B cell (primary cell): Measurements from ENCODE around the gene ADCK2. TPM values are rescaled to one million over a fixed set of nuclear protein-coding genes. Genes with fewer than 3 reads are reported as not detected.

Experiments used
- ATAC-seq: fragments of 200-7000 bp; cut with Tn5 transposase; one replicate; pipeline ENCODE4 v1.10.0; 2021; ENCODE audit warnings: low read depth, mild to moderate bottlenecking, moderate number of reproducible peaks, moderate library complexity
- CTCF ChIA-PET: fragments of 350-600 bp; sonication (Branson Sonifier 250); formaldehyde crosslinking; loops from one replicate; lab custom pipeline; 2021; ENCODE audit warnings: antibody characterized with exemption, inconsistent platforms; lab: Charles Lee
- POLR2A ChIA-PET: fragments of 350-600 bp; sonication (Branson Sonifier 250); formaldehyde crosslinking; loops from one replicate; lab custom pipeline; 2021; ENCODE audit warnings: antibody characterized with exemption; lab: Charles Lee
- DNase-seq: peaks from one replicate; pipeline ENCODE4 v3.0.0; 2013
- H2AFZ ChIP-seq: 2 replicates; pipeline ENCODE4 v1.6.1; 2012; ENCODE audit warnings: mild to moderate bottlenecking, low read depth, low read length; ENCODE audit not compliant: insufficient read depth, poor library complexity, severe bottlenecking
- H3K27ac ChIP-seq, 2 donors: 1 replicate in 1 of 2; 2 replicates in 1 of 2; pipeline ENCODE4 v1.5.1; 2012 to 2013; ENCODE audit warnings: low read length in 2 of 2, mild to moderate bottlenecking in 2 of 2, moderate library complexity in 1 of 2
- H3K27me3 ChIP-seq, 4 experiments: fragments of 200-600 bp in 1 of 4; sonication (generic) in 1 of 4; replicated peaks in 1 of 4; 1 replicate in 2 of 4; 2 replicates in 2 of 4; pipeline versions ENCODE4 v1.6.1 to v1.7.0; 2013 to 2016; ENCODE audit warnings: low read length in 3 of 4, mild to moderate bottlenecking in 2 of 4, mixed read lengths in 1 of 4, moderate library complexity in 1 of 4; ENCODE audit not compliant: insufficient read depth in 4 of 4, control insufficient read depth in 3 of 4; ENCODE audit errors: control extremely low read depth in 1 of 4
- H3K36me3 ChIP-seq, 2 experiments: replicated peaks in 1 of 2; 1 replicate in 1 of 2; 2 replicates in 1 of 2; pipeline versions ENCODE4 v1.6.1 to v1.7.1; 2013; ENCODE audit warnings: low read length in 1 of 2; ENCODE audit not compliant: insufficient read depth in 2 of 2, control insufficient read depth in 1 of 2; ENCODE audit errors: control extremely low read depth in 1 of 2, extremely low read depth in 1 of 2
- H3K4me1 ChIP-seq, 2 donors: fragments of 200-600 bp in 1 of 2; sonication (generic) in 1 of 2; 1 replicate in 1 of 2; 2 replicates in 1 of 2; pipeline versions ENCODE4 v1.5.1 to v1.6.1; 2013 to 2017; ENCODE audit warnings: low read length in 2 of 2; ENCODE audit not compliant: control insufficient read depth in 2 of 2, insufficient read depth in 2 of 2
- H3K4me2 ChIP-seq: replicated peaks from 2 replicates; pipeline ENCODE3; 2012; ENCODE audit warnings: mild to moderate bottlenecking, low read depth, low read length; ENCODE audit not compliant: poor library complexity, severe bottlenecking
- H3K4me3 ChIP-seq, 5 experiments: fragments of 200-600 bp in 1 of 5; sonication (generic) in 1 of 5; 1 replicate in 3 of 5; 2 replicates in 2 of 5; pipeline versions ENCODE4 v1.5.1 to v1.7.0; 2011 to 2016; ENCODE audit warnings: low read length in 4 of 5, mild to moderate bottlenecking in 4 of 5, low read depth in 2 of 5, control low read depth in 1 of 5, moderate library complexity in 1 of 5; ENCODE audit not compliant: insufficient read depth in 1 of 5; ENCODE audit errors: control extremely low read depth in 1 of 5, extremely low read depth in 1 of 5
- H3K79me2 ChIP-seq: fragments of 200-600 bp; sonication (generic); one replicate; pipeline ENCODE4 v1.6.0; 2016; ENCODE audit warnings: low read length; ENCODE audit not compliant: control insufficient read depth, insufficient read depth
- H3K9ac ChIP-seq: fragments of 200-600 bp; sonication (generic); 2 replicates; pipeline ENCODE4 v1.6.1; 2017; ENCODE audit warnings: mild to moderate bottlenecking, low read length, moderate library complexity
- H3K9me3 ChIP-seq, 3 donors: one replicate each; pipeline versions ENCODE4 v1.6.1 to v1.7.1; 2013; ENCODE audit warnings: low read length in 2 of 3; ENCODE audit not compliant: control insufficient read depth in 2 of 3, insufficient read depth in 1 of 3; ENCODE audit errors: control extremely low read depth in 1 of 3
- H4K20me1 ChIP-seq: 2 replicates; pipeline ENCODE4 v1.6.0; 2012; ENCODE audit warnings: mild to moderate bottlenecking, low read length; ENCODE audit not compliant: insufficient read depth, control insufficient read depth, poor library complexity, severe bottlenecking
- H3K27ac Mint-ChIP-seq: one replicate; pipeline ENCODE4 v1.8.0; 2021; ENCODE audit warnings: mixed read lengths
- H3K27me3 Mint-ChIP-seq: one replicate; pipeline ENCODE4 v1.8.0; 2021; ENCODE audit warnings: mixed read lengths
- H3K4me1 Mint-ChIP-seq: one replicate; pipeline ENCODE4 v1.8.0; 2021; ENCODE audit warnings: mixed read lengths
- H3K4me3 Mint-ChIP-seq: one replicate; pipeline ENCODE4 v1.8.0; 2021; ENCODE audit warnings: mixed read lengths
- H3K9me3 Mint-ChIP-seq: one replicate; pipeline ENCODE4 v1.8.0; 2022; ENCODE audit warnings: mixed read lengths; ENCODE audit not compliant: insufficient read depth
- CTCF ChIP-seq: fragments of 200-600 bp; IDR thresholded peaks from one replicate; pipeline ENCODE4 v1.8.0; 2022; ENCODE audit warnings: antibody characterized with exemption, mild to moderate bottlenecking
- EZH2 ChIP-seq: IDR thresholded peaks from 2 replicates; pipeline ENCODE4 v1.6.1; 2012; ENCODE audit warnings: borderline replicate concordance, low read depth, mild to moderate bottlenecking, moderate library complexity, low read length; ENCODE audit not compliant: insufficient read depth, poor library complexity, severe bottlenecking
- WGBS: methylation state at CpG from one replicate; pipeline ENCODE4 v1.1.5; 2013; ENCODE audit warnings: missing lambda C conversion rate; ENCODE audit not compliant: insufficient coverage; 5-methylcytosine and 5-hydroxymethylcytosine counted together
- intact Hi-C: fragments of 100-400 bp; cut with micrococcal nuclease; formaldehyde crosslinking; loops from one replicate; pipeline ENCODE4 v1.10.0; 2022
- polyA plus RNA-seq: library from polyadenylated mRNA; depleted of rRNA; stranded (reverse); fragments of >200 nt; gene quantifications from 2 replicates; pipeline ENCODE4 v1.2.3, GENCODE V29; 2012
- total RNA-seq, 2 donors: library from RNA; stranded (reverse); fragments of 120-200 nt in 1 of 2; gene quantifications; 1 replicate in 1 of 2; 2 replicates in 1 of 2; pipeline versions ENCODE4 v1.2.3 to v1.2.4, GENCODE V29; 2013 to 2022

Gene ADCK2
- total and polyA plus RNA-seq, 2 donors (not counting 1 experiment from before 2014, with no cell fraction given): 13.3 to 32.6 TPM

DNA sequence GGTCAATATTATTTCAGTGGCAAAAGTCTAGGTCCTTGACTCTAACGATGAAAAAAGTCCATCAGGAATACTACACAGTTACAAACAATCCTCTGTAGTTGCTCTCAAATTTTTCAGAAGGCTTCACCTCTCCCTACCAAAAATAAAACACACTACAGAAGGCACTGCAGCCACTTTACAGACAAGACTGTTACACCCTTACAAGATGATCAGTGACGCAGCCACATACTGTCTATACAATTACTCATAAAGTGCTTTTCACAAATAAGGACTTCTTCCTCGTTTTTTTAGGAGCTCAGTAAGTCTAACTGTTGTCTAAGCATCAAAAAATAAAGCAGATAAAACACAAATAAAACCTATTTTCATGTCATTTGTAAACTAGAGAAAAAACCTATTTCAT lies 50.8 kb downstream of the ADCK2 start:
- intact Hi-C loops: no loop called here
- H3K27me3 ChIP-seq: no peaks in the 10 kb centered on the region
- H3K4me3 ChIP-seq: no peak overlapping the region
- no peak overlapping the region for H3K27ac Mint-ChIP-seq
- peaks cover 0 to 4% of the 10 kb centered on the region in 2 experiments for H3K36me3 ChIP-seq
- POLR2A ChIA-PET: no interaction called here
- TF ChIP-seq EZH2: no peak
- no peak for TF ChIP-seq CTCF
- H3K9me3 ChIP-seq: no peaks in the 10 kb centered on the region
- CTCF ChIA-PET: no interaction called here
- H2AFZ ChIP-seq: no peak overlapping the region
- ATAC-seq (no peak), DNase-seq (no peak)
- no peak overlapping the region for H3K4me2 ChIP-seq
- no peak overlapping the region for H3K9ac ChIP-seq
- H3K27me3 Mint-ChIP-seq: no peaks in the 10 kb centered on the region
- H3K4me3 Mint-ChIP-seq: no peak overlapping the region
- H3K9me3 Mint-ChIP-seq: no peaks in the 10 kb centered on the region
- H3K4me1 Mint-ChIP-seq: peaks cover 8% of the 10 kb centered on the region
- no peaks in the 10 kb centered on the region for H3K79me2 ChIP-seq
- H3K4me1 ChIP-seq: peaks cover 0 to 3% of the 10 kb centered on the region in 2 donors
- no peaks in the 10 kb centered on the region for H4K20me1 ChIP-seq
- 100% methylated on average over 1 of the region's 3 CpGs for WGBS
- no peak overlapping the region for H3K27ac ChIP-seq

DNA sequence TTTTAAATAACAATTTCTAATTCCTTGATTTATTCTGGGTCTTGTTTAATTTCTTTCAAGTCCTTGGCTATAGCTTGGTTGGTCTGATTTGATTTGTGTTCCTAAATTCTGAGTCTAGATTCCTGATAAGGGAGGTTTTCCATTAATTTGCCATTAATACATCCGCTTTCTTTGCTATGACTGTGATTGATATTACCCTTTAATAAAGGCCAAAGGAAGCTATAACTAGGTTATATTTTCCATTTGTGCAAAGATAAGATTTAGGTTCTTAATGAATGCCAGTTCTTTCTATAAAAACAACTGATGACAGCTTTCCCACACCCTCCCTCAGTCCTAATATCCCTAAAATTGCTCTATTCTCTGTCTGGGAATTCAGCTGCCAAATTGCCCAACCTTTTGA lies 52.0 kb downstream of the ADCK2 start:
- Histone ChIP-seq H3K4me3 (no peak overlapping the region), H3K9ac (no peak overlapping the region), H3K4me1 (peaks cover 0 to 2% of the 10 kb centered on the region in 2 donors), H3K36me3 (peaks cover 0 to 4% of the 10 kb centered on the region in 2 experiments), H4K20me1 (no peaks in the 10 kb centered on the region), H2AFZ (no peak overlapping the region), H3K27ac (no peak overlapping the region), H3K79me2 (no peaks in the 10 kb centered on the region), H3K27me3 (no peaks in the 10 kb centered on the region), H3K9me3 (no peaks in the 10 kb centered on the region), H3K4me2 (no peak overlapping the region)
- ATAC-seq (no peak), DNase-seq (no peak)
- WGBS: no CpG with 5 or more reads among the region's 1 CpG
- H3K4me3 Mint-ChIP-seq: no peak overlapping the region
- no peaks in the 10 kb centered on the region for H3K9me3 Mint-ChIP-seq
- intact Hi-C loops: no loop called here
- ChIA-PET CTCF (no interaction called here), POLR2A (no interaction called here)
- no peaks in the 10 kb centered on the region for H3K27me3 Mint-ChIP-seq
- TF ChIP-seq EZH2: no peak
- TF ChIP-seq CTCF: no peak
- no peak overlapping the region for H3K27ac Mint-ChIP-seq
- peaks cover 2% of the 10 kb centered on the region for H3K4me1 Mint-ChIP-seq
